ENCODE measurements around the gene KCNN3. TPM values are rescaled to one million over a fixed set of nuclear protein-coding genes. Genes with fewer than 3 reads are reported as not detected.

Gene KCNN3
- total RNA-seq, 2 experiments from 2014 or later, result 0.11 TPM; not detected in 1

GRCh38 chr1:154714052-154714623 lies 155.9 kb downstream of the KCNN3 start:
- Mint-ChIP-seq H3K27me3 (no peaks in the 10 kb centered on the region), H3K27ac (no peak overlapping the region), H3K9me3 (no peaks in the 10 kb centered on the region), H3K4me3 (no peak overlapping the region), H3K36me3 (ENCODE audit: low read depth) (no peaks in the 10 kb centered on the region), H3K4me1 (ENCODE audit: low read depth) (peaks cover 7% of the 10 kb centered on the region)
- ATAC-seq, result peak; percentile 27
- TF ChIP-seq CTCF (IDR thresholded peaks at IDR 0.05), result no peak
- DNase-seq, result no peak
- ChIA-PET POLR2A (no interaction called here), CTCF (interaction anchor here (1.2 kb wide), 1 partner anchor 155 kb away, joined by 4 read pairs; no protein-coding TSS in a partner anchor)
- intact Hi-C loops (cut with micrococcal nuclease), result no loop called here

- Mint-ChIP-seq H3K4me3 (no peak overlapping the region), H3K27ac (no peak overlapping the region), H3K36me3 (ENCODE audit: low read depth) (no peaks in the 10 kb centered on the region), H3K27me3 (no peaks in the 10 kb centered on the region), H3K4me1 (ENCODE audit: low read depth) (peaks cover 7% of the 10 kb centered on the region), H3K9me3 (no peaks in the 10 kb centered on the region)
- DNase-seq (no peak), ATAC-seq (no peak)
- CTCF ChIA-PET, result no interaction called here
- intact Hi-C loops (cut with micrococcal nuclease), result no loop called here
- POLR2A ChIA-PET, result interaction anchor here (0.9 kb wide), 1 partner anchor 104 kb away, joined by 3 read pairs; no protein-coding TSS in a partner anchor
- TF ChIP-seq CTCF (IDR thresholded peaks at IDR 0.05), result no peak
Observed at GRCh38 chr1:154713005-154713404, 157.1 kb downstream of the KCNN3 start.

GRCh38 chr1:154712166-154712810 lies 157.8 kb downstream of the KCNN3 start:
- intact Hi-C loops (cut with micrococcal nuclease), result no loop called here
- POLR2A ChIA-PET, result interaction anchor here (0.9 kb wide), 1 partner anchor 104 kb away, joined by 3 read pairs; no protein-coding TSS in a partner anchor

GRCh38 chr1:154711416-154711815 lies 158.7 kb downstream of the KCNN3 start:
- intact Hi-C loops (cut with micrococcal nuclease), result no loop called here
- Mint-ChIP-seq H3K4me1 (ENCODE audit: low read depth) (peaks cover 7% of the 10 kb centered on the region), H3K4me3 (no peak overlapping the region), H3K27me3 (no peaks in the 10 kb centered on the region), H3K27ac (no peak overlapping the region), H3K9me3 (no peaks in the 10 kb centered on the region), H3K36me3 (ENCODE audit: low read depth) (no peaks in the 10 kb centered on the region)
- CTCF ChIA-PET, result no interaction called here
- ATAC-seq (no peak), DNase-seq (no peak)
- no peak for TF ChIP-seq CTCF (IDR thresholded peaks at IDR 0.05)
- POLR2A ChIA-PET, result no interaction called here

More at GRCh38 chr1:154712166-154712810, 157.8 kb downstream of the KCNN3 start:
- peaks cover 7% of the 10 kb centered on the region for H3K4me1 Mint-ChIP-seq (ENCODE audit: low read depth)
- H3K27me3 Mint-ChIP-seq, result no peaks in the 10 kb centered on the region
- CTCF ChIA-PET, result no interaction called here
- TF ChIP-seq CTCF (IDR thresholded peaks at IDR 0.05), result no peak
- no peak for ATAC-seq
- H3K4me3 Mint-ChIP-seq, result no peak overlapping the region
- H3K36me3 Mint-ChIP-seq (ENCODE audit: low read depth), result no peaks in the 10 kb centered on the region
- no peak overlapping the region for H3K27ac Mint-ChIP-seq
- DNase-seq, result no peak
- H3K9me3 Mint-ChIP-seq, result no peaks in the 10 kb centered on the region

- ATAC-seq, result no peak
- intact Hi-C loops (cut with micrococcal nuclease), result no loop called here
- no peak overlapping the region for H3K4me3 Mint-ChIP-seq
- POLR2A ChIA-PET, result interaction anchor here (1.4 kb wide), 1 partner anchor 51 kb away, joined by 4 read pairs; no protein-coding TSS in a partner anchor
- CTCF ChIA-PET, result no interaction called here
- H3K36me3 Mint-ChIP-seq (ENCODE audit: low read depth), result no peaks in the 10 kb centered on the region
- no peaks in the 10 kb centered on the region for H3K9me3 Mint-ChIP-seq
- H3K27ac Mint-ChIP-seq, result no peak overlapping the region
- no peak for DNase-seq
- no peaks in the 10 kb centered on the region for H3K27me3 Mint-ChIP-seq
- peaks cover 4% of the 10 kb centered on the region for H3K4me1 Mint-ChIP-seq (ENCODE audit: low read depth)
- no peak for TF ChIP-seq CTCF (IDR thresholded peaks at IDR 0.05)
Observed at GRCh38 chr1:154710106-154710505, 160.0 kb downstream of the KCNN3 start.

Measured in activated CD8-positive, alpha-beta T cell treated with anti-CD3 and anti-CD28 coated beads for 36 hours (primary cell).